Suprapubic skin (tissue), 4 donors: ENCODE measurements around the gene BAIAP3. TPM values are rescaled to one million over a fixed set of nuclear protein-coding genes. Genes with fewer than 3 reads are reported as not detected.

Source experiments
- DNase-seq, 2 donors: peaks; one replicate each; pipeline ENCODE4 v3.0.0-alpha.2; 2019; ENCODE audit warnings: low spot score in 2 of 2
- H3K27ac ChIP-seq: fragments of 200-600 bp; sonication (generic); one replicate; pipeline ENCODE4 v1.5.1; 2019
- H3K27me3 ChIP-seq: fragments of 200-600 bp; sonication (generic); one replicate; pipeline ENCODE4 v1.5.1; 2019
- H3K36me3 ChIP-seq: fragments of 200-600 bp; sonication (generic); one replicate; pipeline ENCODE4 v1.5.1; 2019
- H3K4me1 ChIP-seq: fragments of 200-600 bp; sonication (generic); one replicate; pipeline ENCODE4 v1.5.1; 2019
- H3K4me3 ChIP-seq: fragments of 200-600 bp; sonication (generic); one replicate; pipeline ENCODE4 v1.5.1; 2019; ENCODE audit warnings: mild to moderate bottlenecking
- H3K9me3 ChIP-seq: fragments of 200-600 bp; sonication (generic); one replicate; pipeline ENCODE4 v1.5.1; 2019
- CTCF ChIP-seq, 2 donors: fragments of 200-600 bp in 1 of 2; fragments of 450-650 bp in 1 of 2; sonication (generic) in 1 of 2; IDR thresholded peaks; one replicate each; pipeline ENCODE4 v1.5.1; 2016 to 2019; ENCODE audit warnings: antibody characterized with exemption in 2 of 2, mild to moderate bottlenecking in 1 of 2, moderate library complexity in 1 of 2
- EP300 ChIP-seq: sonication (generic); formaldehyde crosslinking; IDR thresholded peaks from one replicate; pipeline ENCODE4 v1.6.1; 2017; ENCODE audit warnings: antibody characterized with exemption
- POLR2A ChIP-seq, 2 donors: fragments of 450-650 bp; IDR thresholded peaks; one replicate each; pipeline ENCODE4 v1.6.1; 2017; ENCODE audit warnings: antibody characterized with exemption in 2 of 2, mild to moderate bottlenecking in 2 of 2, moderate library complexity in 2 of 2
- POLR2AphosphoS5 ChIP-seq, 3 donors: sonication (generic); formaldehyde crosslinking; IDR thresholded peaks; one replicate each; pipeline ENCODE4 v1.6.1; 2017; ENCODE audit warnings: antibody characterized with exemption in 3 of 3
- WGBS: methylation state at CpG from one replicate; pipeline ENCODE4 v1.1.5; 2018; 5-methylcytosine and 5-hydroxymethylcytosine counted together
- total RNA-seq, 4 donors: library from RNA; depleted of rRNA; stranded (reverse); fragments of >200 nt; gene quantifications; one replicate each; pipeline ENCODE4 v1.1.0, GENCODE V29; 2016

BAIAP3 gene
- total RNA-seq, 4 donors from 2014 or later, result 0.87 to 6.2 (median 2.5) TPM

- H3K4me3 ChIP-seq, result no peak overlapping the region
- H3K36me3 ChIP-seq, result peaks cover 26% of the 10 kb centered on the region
- no peak for DNase-seq
- 89% methylated on average over 14 of the region's 16 CpGs for WGBS
- no peak overlapping the region for H3K27ac ChIP-seq
- TF ChIP-seq CTCF (IDR thresholded peaks at IDR 0.05) (no peak), POLR2AphosphoS5 (IDR thresholded peaks at IDR 0.05) (no peak), POLR2A (IDR thresholded peaks at IDR 0.05) (no peak), EP300 (no peak)
- peaks cover 47% of the 10 kb centered on the region for H3K4me1 ChIP-seq
- no peaks in the 10 kb centered on the region for H3K9me3 ChIP-seq
- no peaks in the 10 kb centered on the region for H3K27me3 ChIP-seq
These were observed 15.9 kb downstream of the BAIAP3 start for GRCh38 chr16:1349351-1349750.

GRCh38 chr16:1349951-1350350 lies 16.5 kb downstream of the BAIAP3 start:
- H3K27ac ChIP-seq, result no peak overlapping the region
- H3K9me3 ChIP-seq, result no peaks in the 10 kb centered on the region
- H3K4me1 ChIP-seq, result peaks cover 51% of the 10 kb centered on the region
- H3K36me3 ChIP-seq, result peaks cover 26% of the 10 kb centered on the region
- TF ChIP-seq EP300 (no peak), POLR2A (IDR thresholded peaks at IDR 0.05) (no peak), CTCF (IDR thresholded peaks at IDR 0.05) (no peak), POLR2AphosphoS5 (IDR thresholded peaks at IDR 0.05) (no peak)
- 87% methylated on average over 3 of the region's 17 CpGs for WGBS
- no peak overlapping the region for H3K4me3 ChIP-seq
- DNase-seq, result no peak
- no peaks in the 10 kb centered on the region for H3K27me3 ChIP-seq

- 69% methylated on average over 6 of the region's 19 CpGs for WGBS
These were observed 17.2 kb downstream of the BAIAP3 start for GRCh38 chr16:1350691-1351090.

GRCh38 chr16:1351215-1351581 lies 17.8 kb downstream of the BAIAP3 start:
- no peak for DNase-seq
- Histone ChIP-seq H3K4me1 (peaks cover 62% of the 10 kb centered on the region), H3K36me3 (peaks cover 26% of the 10 kb centered on the region), H3K4me3 (peak overlapping the region; percentile 99), H3K27me3 (no peaks in the 10 kb centered on the region), H3K27ac (peak overlapping the region; percentile 67), H3K9me3 (no peaks in the 10 kb centered on the region)
- TF ChIP-seq POLR2A (IDR thresholded peaks at IDR 0.05) (no peak), POLR2AphosphoS5 (IDR thresholded peaks at IDR 0.05) (no peak)
- 2% methylated on average over 22 of the region's 35 CpGs for WGBS

More at GRCh38 chr16:1350691-1351090, 17.2 kb downstream of the BAIAP3 start:
- no peaks in the 10 kb centered on the region for H3K27me3 ChIP-seq
- TF ChIP-seq POLR2A (IDR thresholded peaks at IDR 0.05) (no peak), CTCF (IDR thresholded peaks at IDR 0.05) (no peak), EP300 (no peak), POLR2AphosphoS5 (IDR thresholded peaks at IDR 0.05) (no peak)
- peak overlapping the region; percentile 99 for H3K4me3 ChIP-seq
- peaks cover 57% of the 10 kb centered on the region for H3K4me1 ChIP-seq
- no peaks in the 10 kb centered on the region for H3K9me3 ChIP-seq
- H3K27ac ChIP-seq, result no peak overlapping the region
- no peak for DNase-seq
- peaks cover 26% of the 10 kb centered on the region for H3K36me3 ChIP-seq

- no peaks in the 10 kb centered on the region for H3K27me3 ChIP-seq
- TF ChIP-seq POLR2AphosphoS5 (IDR thresholded peaks at IDR 0.05), result peak; percentile 96 to 97 (median 97)
- TF ChIP-seq CTCF (IDR thresholded peaks at IDR 0.05), result no peak
- no peak for TF ChIP-seq EP300
- DNase-seq, result peak; percentile 89 to 91
- no peaks in the 10 kb centered on the region for H3K9me3 ChIP-seq
- H3K36me3 ChIP-seq, result peaks cover 26% of the 10 kb centered on the region
- H3K4me1 ChIP-seq, result peaks cover 66% of the 10 kb centered on the region
- H3K4me3 ChIP-seq, result peak within 1 kb of the TSS; percentile 99
- peak within 1 kb of the TSS; percentile 67 for H3K27ac ChIP-seq
- WGBS, result 2% methylated on average over 10 of the region's 98 CpGs
These were observed 18.3 kb downstream of the BAIAP3 start, which contains the start of the genes GNPTG and TSR3 for GRCh38 chr16:1351582-1352362. GNPTG (plus strand) TSS chr16:1351931; CDS start chr16:1351966, 35 bp downstream. TSR3 (minus strand) TSS chr16:1351878; CDS start chr16:1351804, 74 bp downstream.
